MM.1S (cell line): ENCODE results near the gene CATSPERD.

ENCODE experiments used
- DNase-seq: peaks from one replicate; pipeline ENCODE4 v3.0.0-alpha.2; 2015
- H2AFZ ChIP-seq: fragments of 300-600 bp; sonication (generic); 2 replicates; pipeline ENCODE4 v1.6.0; 2016; ENCODE audit warnings: antibody characterized with exemption, low read length
- H3F3A ChIP-seq: fragments of 300-600 bp; sonication (generic); 2 replicates; pipeline ENCODE4 v1.6.1; 2016; ENCODE audit warnings: mild to moderate bottlenecking, antibody characterized with exemption, low read length, moderate library complexity, mixed read lengths; ENCODE audit not compliant: insufficient read depth
- H3K27ac ChIP-seq: fragments of 300-600 bp; sonication (generic); 2 replicates; pipeline ENCODE4 v1.5.1; 2016; ENCODE audit warnings: mild to moderate bottlenecking, low read length
- H3K27me3 ChIP-seq: fragments of 300-600 bp; sonication (generic); replicated peaks from 2 replicates; pipeline ENCODE4 v1.6.0; 2016; ENCODE audit warnings: low read length; ENCODE audit not compliant: insufficient read depth
- H3K36me3 ChIP-seq: fragments of 300-600 bp; sonication (generic); replicated peaks from 2 replicates; pipeline ENCODE4 v1.6.1; 2016; ENCODE audit warnings: mild to moderate bottlenecking, low read length, mixed read lengths; ENCODE audit not compliant: insufficient read depth
- H3K4me1 ChIP-seq: fragments of 300-600 bp; sonication (generic); 2 replicates; pipeline ENCODE4 v1.6.1; 2016; ENCODE audit warnings: low read length, mixed read lengths
- H3K4me2 ChIP-seq: fragments of 300-600 bp; sonication (generic); 2 replicates; pipeline ENCODE4 v1.6.0; 2016; ENCODE audit warnings: low read depth, low read length
- H3K4me3 ChIP-seq: fragments of 300-600 bp; sonication (generic); 2 replicates; pipeline ENCODE4 v1.5.1; 2016; ENCODE audit warnings: low read length, mixed read lengths
- H3K79me2 ChIP-seq: fragments of 300-600 bp; sonication (generic); 2 replicates; pipeline ENCODE4 v1.6.1; 2016; ENCODE audit warnings: mixed run types, low read length, mixed read lengths
- H3K9ac ChIP-seq: fragments of 300-600 bp; sonication (generic); 2 replicates; pipeline ENCODE4 v1.6.1; 2016; ENCODE audit warnings: low read length, mixed read lengths
- H3K9me2 ChIP-seq: fragments of 300-600 bp; sonication (generic); replicated peaks from 2 replicates; pipeline ENCODE4 v1.6.1; 2016; ENCODE audit warnings: mild to moderate bottlenecking, low read length, mixed read lengths; ENCODE audit not compliant: insufficient read depth
- H3K9me3 ChIP-seq: fragments of 300-600 bp; sonication (generic); replicated peaks from 2 replicates; pipeline ENCODE4 v1.6.1; 2016; ENCODE audit warnings: mild to moderate bottlenecking, low read length, mixed read lengths; ENCODE audit not compliant: insufficient read depth
- H4K20me1 ChIP-seq: fragments of 300-600 bp; sonication (generic); 2 replicates; pipeline ENCODE4 v1.6.1; 2016; ENCODE audit warnings: mild to moderate bottlenecking, low read length, moderate library complexity, mixed read lengths; ENCODE audit not compliant: insufficient read depth
- CTCF ChIP-seq: fragments of 300-600 bp; sonication (generic); IDR thresholded peaks from 2 replicates; pipeline ENCODE4 v1.5.1; 2016; ENCODE audit warnings: antibody characterized with exemption, low read length, mixed read lengths
- EZH2 ChIP-seq: fragments of 300-600 bp; sonication (generic); optimal IDR thresholded peaks from 2 replicates; pipeline ENCODE3; 2017; ENCODE audit warnings: low read depth, mild to moderate bottlenecking, antibody characterized with exemption, low read length, mixed read lengths
- EZH2phosphoT487 ChIP-seq: fragments of 300-600 bp; sonication (generic); IDR thresholded peaks from 2 replicates; pipeline ENCODE4 v1.6.1; 2018; ENCODE audit warnings: antibody characterized with exemption, low read length

The CATSPERD gene

GRCh38 chr19:5798244-5798643, 77.8 kb downstream of the CATSPERD start:
- Histone ChIP-seq H3K4me1 (0 out of 2 replicates have a peak, but pooled peaks cover 4% of the 10 kb centered on the region), H3K4me2 (no peak overlapping the region), H3K9ac (no peak overlapping the region), H2AFZ (no peak overlapping the region), H3K9me2 (no peaks in the 10 kb centered on the region), H4K20me1 (no peaks in the 10 kb centered on the region), H3K79me2 (no peaks in the 10 kb centered on the region), H3K4me3 (no peak overlapping the region), H3K27me3 (peaks cover 56% of the 10 kb centered on the region), H3K27ac (no peak overlapping the region), H3F3A (no peaks in the 10 kb centered on the region), H3K9me3 (no peaks in the 10 kb centered on the region), H3K36me3 (no peaks in the 10 kb centered on the region)
- no peak for DNase-seq
- TF ChIP-seq CTCF (no peak), EZH2phosphoT487 (no peak), EZH2 (no peak)

GRCh38 chr19:5799247-5800241, 79.1 kb downstream of the CATSPERD start:
- TF ChIP-seq CTCF = no peak
- no peak for TF ChIP-seq EZH2
- no peak for TF ChIP-seq EZH2phosphoT487
- Histone ChIP-seq H3K4me1 (peaks cover 8% of the 10 kb centered on the region; the same call in 1 of the 2 replicates), H4K20me1 (no peaks in the 10 kb centered on the region), H3K27ac (no peak overlapping the region), H2AFZ (no peak overlapping the region), H3K79me2 (no peaks in the 10 kb centered on the region), H3K36me3 (no peaks in the 10 kb centered on the region), H3K9ac (no peak overlapping the region), H3F3A (no peaks in the 10 kb centered on the region), H3K4me3 (no peak overlapping the region), H3K9me3 (no peaks in the 10 kb centered on the region), H3K4me2 (no peak overlapping the region), H3K27me3 (peaks cover 48% of the 10 kb centered on the region), H3K9me2 (no peaks in the 10 kb centered on the region)
- DNase-seq = no peak

GRCh38 chr19:5800361-5801270, 80.2 kb downstream of the CATSPERD start:
- Histone ChIP-seq H4K20me1 (no peaks in the 10 kb centered on the region), H3K9me2 (no peaks in the 10 kb centered on the region), H3K4me1 (peaks cover 8% of the 10 kb centered on the region; the same call in 1 of the 2 replicates), H3K79me2 (no peaks in the 10 kb centered on the region), H3K4me2 (no peak overlapping the region), H3K27ac (no peak overlapping the region), H3K4me3 (no peak overlapping the region), H3K36me3 (no peaks in the 10 kb centered on the region), H3K27me3 (peaks cover 45% of the 10 kb centered on the region), H3F3A (no peaks in the 10 kb centered on the region), H3K9ac (no peak overlapping the region), H2AFZ (no peak overlapping the region), H3K9me3 (no peaks in the 10 kb centered on the region)
- DNase-seq = no peak
- TF ChIP-seq EZH2phosphoT487 (no peak), CTCF (no peak), EZH2 (no peak)
